Measurements from ENCODE around the gene STEAP2.

DNA sequence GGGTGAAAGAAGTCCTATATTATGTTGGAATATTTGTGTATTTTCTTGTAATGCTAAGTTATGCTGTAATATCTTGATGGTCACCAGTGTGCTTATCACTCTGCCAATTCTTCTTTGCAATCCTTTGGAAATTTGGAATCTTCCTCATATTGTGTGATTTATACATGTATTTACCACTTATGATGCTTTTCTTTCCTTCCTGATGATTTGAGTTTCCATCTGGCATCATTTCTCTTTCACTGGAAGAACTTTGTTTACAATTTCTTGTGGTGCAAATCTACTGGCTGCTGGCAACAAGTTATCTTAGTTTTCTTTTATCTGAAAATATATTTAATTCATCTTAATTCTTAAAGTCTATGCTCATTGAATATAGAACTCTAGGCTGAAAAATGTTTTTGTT, 62.6 kb downstream of the STEAP2 start:
- TF ChIP-seq, protein P1, sequence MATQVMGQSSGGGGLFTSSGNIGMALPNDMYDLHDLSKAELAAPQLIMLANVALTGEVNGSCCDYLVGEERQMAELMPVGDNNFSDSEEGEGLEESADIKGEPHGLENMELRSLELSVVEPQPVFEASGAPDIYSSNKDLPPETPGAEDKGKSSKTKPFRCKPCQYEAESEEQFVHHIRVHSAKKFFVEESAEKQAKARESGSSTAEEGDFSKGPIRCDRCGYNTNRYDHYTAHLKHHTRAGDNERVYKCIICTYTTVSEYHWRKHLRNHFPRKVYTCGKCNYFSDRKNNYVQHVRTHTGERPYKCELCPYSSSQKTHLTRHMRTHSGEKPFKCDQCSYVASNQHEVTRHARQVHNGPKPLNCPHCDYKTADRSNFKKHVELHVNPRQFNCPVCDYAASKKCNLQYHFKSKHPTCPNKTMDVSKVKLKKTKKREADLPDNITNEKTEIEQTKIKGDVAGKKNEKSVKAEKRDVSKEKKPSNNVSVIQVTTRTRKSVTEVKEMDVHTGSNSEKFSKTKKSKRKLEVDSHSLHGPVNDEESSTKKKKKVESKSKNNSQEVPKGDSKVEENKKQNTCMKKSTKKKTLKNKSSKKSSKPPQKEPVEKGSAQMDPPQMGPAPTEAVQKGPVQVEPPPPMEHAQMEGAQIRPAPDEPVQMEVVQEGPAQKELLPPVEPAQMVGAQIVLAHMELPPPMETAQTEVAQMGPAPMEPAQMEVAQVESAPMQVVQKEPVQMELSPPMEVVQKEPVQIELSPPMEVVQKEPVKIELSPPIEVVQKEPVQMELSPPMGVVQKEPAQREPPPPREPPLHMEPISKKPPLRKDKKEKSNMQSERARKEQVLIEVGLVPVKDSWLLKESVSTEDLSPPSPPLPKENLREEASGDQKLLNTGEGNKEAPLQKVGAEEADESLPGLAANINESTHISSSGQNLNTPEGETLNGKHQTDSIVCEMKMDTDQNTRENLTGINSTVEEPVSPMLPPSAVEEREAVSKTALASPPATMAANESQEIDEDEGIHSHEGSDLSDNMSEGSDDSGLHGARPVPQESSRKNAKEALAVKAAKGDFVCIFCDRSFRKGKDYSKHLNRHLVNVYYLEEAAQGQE (IDR thresholded peaks at IDR 0.05), result no peak
- no peak for TF ChIP-seq BHLHE40 (IDR thresholded peaks at IDR 0.05; ENCODE audit: low read depth, low read length)
- no peak for TF ChIP-seq ESRRA (IDR thresholded peaks at IDR 0.05; ENCODE audit: borderline replicate concordance, low read length)
- no peak for TF ChIP-seq POLR2A (IDR thresholded peaks at IDR 0.05; ENCODE audit: low read length)
